DOHH2 (cell line): ENCODE results near the gene TRIM37.

Source experiments
- H3F3A ChIP-seq: fragments of 200-600 bp; sonication (generic), shearing (Covaris generic); 2 replicates; pipeline ENCODE4 v1.6.0; 2016; ENCODE audit warnings: antibody characterized with exemption, mild to moderate bottlenecking; ENCODE audit not compliant: control insufficient read depth, insufficient read depth
- H3K27ac ChIP-seq: fragments of 200-600 bp; sonication (generic); 2 replicates; pipeline ENCODE4 v1.5.1; 2014; ENCODE audit warnings: low read depth, mild to moderate bottlenecking, low read length, moderate library complexity
- H3K27me3 ChIP-seq: fragments of 200-600 bp; sonication (generic); 2 replicates; pipeline ENCODE4 v1.6.1; 2014; ENCODE audit warnings: mild to moderate bottlenecking, low read length, mixed read lengths; ENCODE audit not compliant: control insufficient read depth
- H3K36me3 ChIP-seq: fragments of 200-600 bp; sonication (generic); 2 replicates; pipeline ENCODE4 v1.6.1; 2014; ENCODE audit warnings: mild to moderate bottlenecking, low read length, moderate library complexity, mixed read lengths; ENCODE audit not compliant: control insufficient read depth
- H3K4me1 ChIP-seq: fragments of 200-600 bp; sonication (generic); 2 replicates; pipeline ENCODE4 v1.6.1; 2014; ENCODE audit warnings: mild to moderate bottlenecking, low read length, mixed read lengths; ENCODE audit not compliant: control insufficient read depth
- H3K4me2 ChIP-seq: fragments of 200-600 bp; sonication (generic); 2 replicates; pipeline ENCODE4 v1.6.0; 2014; ENCODE audit warnings: mild to moderate bottlenecking, low read length, moderate library complexity
- H3K4me3 ChIP-seq: fragments of 200-600 bp; sonication (generic); 2 replicates; pipeline ENCODE4 v1.5.1; 2014; ENCODE audit warnings: mild to moderate bottlenecking, low read length, mixed read lengths
- H3K79me2 ChIP-seq: fragments of 200-600 bp; sonication (generic); 2 replicates; pipeline ENCODE4 v1.6.1; 2014; ENCODE audit warnings: mild to moderate bottlenecking, low read length, mixed read lengths; ENCODE audit not compliant: control insufficient read depth
- H3K9me2 ChIP-seq: fragments of 200-600 bp; sonication (generic); replicated peaks from 2 replicates; pipeline ENCODE4 v1.6.1; 2014; ENCODE audit warnings: mild to moderate bottlenecking, low read length, mixed read lengths; ENCODE audit not compliant: control insufficient read depth
- H3K9me3 ChIP-seq: fragments of 200-600 bp; sonication (generic); 2 replicates; pipeline ENCODE4 v1.6.1; 2014; ENCODE audit warnings: antibody characterized with exemption, low read length, mixed read lengths; ENCODE audit not compliant: control insufficient read depth, insufficient read depth
- H4K20me1 ChIP-seq: fragments of 200-600 bp; sonication (generic); 2 replicates; pipeline ENCODE4 v1.6.0; 2014; ENCODE audit warnings: low read depth, mild to moderate bottlenecking, antibody characterized with exemption, low read length, moderate library complexity; ENCODE audit not compliant: control insufficient read depth, insufficient read depth
- EZH2phosphoT487 ChIP-seq: fragments of 200-600 bp; sonication (generic); IDR thresholded peaks from 2 replicates; pipeline ENCODE4 v1.6.1; 2017; ENCODE audit warnings: borderline replicate concordance, mild to moderate bottlenecking, antibody characterized with exemption, low read length, moderate library complexity, mixed read lengths
- TF ChIP-seq, protein P1 (sequence below): fragments of 200-600 bp; sonication (generic); IDR thresholded peaks from one replicate; pipeline ENCODE4 v1.5.1; 2014; ENCODE audit warnings: antibody characterized with exemption, mild to moderate bottlenecking, low read depth, low read length; ENCODE audit not compliant: poor library complexity, severe bottlenecking

The TRIM37 gene

DNA sequence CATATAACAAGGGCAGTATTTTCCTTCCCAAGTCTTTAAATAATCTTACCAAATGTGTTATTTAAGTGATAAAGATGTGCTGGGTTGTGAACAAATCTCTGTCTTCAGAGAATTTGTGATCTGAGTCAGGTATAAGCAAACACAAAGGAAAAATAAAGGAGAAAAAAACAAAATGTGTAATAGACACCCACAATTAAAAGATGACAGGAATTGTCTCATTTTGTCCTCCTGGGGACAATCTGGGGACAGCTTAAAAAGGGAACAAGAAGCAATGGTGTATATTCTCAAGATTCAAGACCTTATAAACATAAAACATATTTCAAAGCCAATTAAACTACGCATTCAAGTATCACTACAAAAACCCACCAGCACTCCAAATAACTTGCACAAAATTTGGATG, 107.2 kb downstream of the TRIM37 start:
- Histone ChIP-seq H3K4me1 (peaks cover 70% of the 10 kb centered on the region), H3F3A (peaks cover 34% of the 10 kb centered on the region), H3K36me3 (peaks cover 29% of the 10 kb centered on the region), H3K4me2 (peak overlapping the region; percentile 37), H3K9me3 (no peaks in the 10 kb centered on the region), H4K20me1 (no peaks in the 10 kb centered on the region), H3K4me3 (no peak overlapping the region), H3K27me3 (no peaks in the 10 kb centered on the region), H3K9me2 (no peaks in the 10 kb centered on the region), H3K27ac (peak overlapping the region; percentile 27; the same call in 1 of the 2 replicates), H3K79me2 (peaks cover 8% of the 10 kb centered on the region)
- no peak for TF ChIP-seq EZH2phosphoT487
- TF ChIP-seq, protein P1, sequence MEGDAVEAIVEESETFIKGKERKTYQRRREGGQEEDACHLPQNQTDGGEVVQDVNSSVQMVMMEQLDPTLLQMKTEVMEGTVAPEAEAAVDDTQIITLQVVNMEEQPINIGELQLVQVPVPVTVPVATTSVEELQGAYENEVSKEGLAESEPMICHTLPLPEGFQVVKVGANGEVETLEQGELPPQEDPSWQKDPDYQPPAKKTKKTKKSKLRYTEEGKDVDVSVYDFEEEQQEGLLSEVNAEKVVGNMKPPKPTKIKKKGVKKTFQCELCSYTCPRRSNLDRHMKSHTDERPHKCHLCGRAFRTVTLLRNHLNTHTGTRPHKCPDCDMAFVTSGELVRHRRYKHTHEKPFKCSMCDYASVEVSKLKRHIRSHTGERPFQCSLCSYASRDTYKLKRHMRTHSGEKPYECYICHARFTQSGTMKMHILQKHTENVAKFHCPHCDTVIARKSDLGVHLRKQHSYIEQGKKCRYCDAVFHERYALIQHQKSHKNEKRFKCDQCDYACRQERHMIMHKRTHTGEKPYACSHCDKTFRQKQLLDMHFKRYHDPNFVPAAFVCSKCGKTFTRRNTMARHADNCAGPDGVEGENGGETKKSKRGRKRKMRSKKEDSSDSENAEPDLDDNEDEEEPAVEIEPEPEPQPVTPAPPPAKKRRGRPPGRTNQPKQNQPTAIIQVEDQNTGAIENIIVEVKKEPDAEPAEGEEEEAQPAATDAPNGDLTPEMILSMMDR: no peak

DNA sequence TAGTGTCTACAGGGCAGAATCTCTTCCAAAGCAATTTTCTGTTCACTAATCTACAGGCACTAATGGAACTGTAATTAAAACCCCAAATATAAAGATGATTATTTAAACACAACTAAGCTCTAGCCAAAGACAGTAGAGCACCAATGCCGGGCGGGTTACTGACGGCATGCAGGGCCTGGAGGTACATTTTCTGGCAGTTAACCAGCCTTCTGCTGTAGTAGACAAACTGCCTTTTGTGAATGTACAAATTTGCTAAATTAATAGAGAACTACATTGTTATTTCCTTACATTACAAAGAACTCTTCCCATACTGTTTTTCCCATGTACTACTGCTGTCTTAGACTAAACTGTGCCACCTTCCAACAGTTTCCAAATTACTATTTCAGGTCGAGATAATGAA, 107.8 kb downstream of the TRIM37 start:
- Histone ChIP-seq H3K9me3 (no peaks in the 10 kb centered on the region), H3K27me3 (no peaks in the 10 kb centered on the region), H3K79me2 (peaks cover 6% of the 10 kb centered on the region), H4K20me1 (no peaks in the 10 kb centered on the region), H3K9me2 (no peaks in the 10 kb centered on the region), H3K4me2 (no peak overlapping the region), H3K36me3 (peaks cover 30% of the 10 kb centered on the region), H3K27ac (no peak overlapping the region), H3F3A (peaks cover 34% of the 10 kb centered on the region), H3K4me3 (no peak overlapping the region), H3K4me1 (peaks cover 66% of the 10 kb centered on the region)
- no peak for TF ChIP-seq EZH2phosphoT487
- TF ChIP-seq, protein P1: no peak

DNA sequence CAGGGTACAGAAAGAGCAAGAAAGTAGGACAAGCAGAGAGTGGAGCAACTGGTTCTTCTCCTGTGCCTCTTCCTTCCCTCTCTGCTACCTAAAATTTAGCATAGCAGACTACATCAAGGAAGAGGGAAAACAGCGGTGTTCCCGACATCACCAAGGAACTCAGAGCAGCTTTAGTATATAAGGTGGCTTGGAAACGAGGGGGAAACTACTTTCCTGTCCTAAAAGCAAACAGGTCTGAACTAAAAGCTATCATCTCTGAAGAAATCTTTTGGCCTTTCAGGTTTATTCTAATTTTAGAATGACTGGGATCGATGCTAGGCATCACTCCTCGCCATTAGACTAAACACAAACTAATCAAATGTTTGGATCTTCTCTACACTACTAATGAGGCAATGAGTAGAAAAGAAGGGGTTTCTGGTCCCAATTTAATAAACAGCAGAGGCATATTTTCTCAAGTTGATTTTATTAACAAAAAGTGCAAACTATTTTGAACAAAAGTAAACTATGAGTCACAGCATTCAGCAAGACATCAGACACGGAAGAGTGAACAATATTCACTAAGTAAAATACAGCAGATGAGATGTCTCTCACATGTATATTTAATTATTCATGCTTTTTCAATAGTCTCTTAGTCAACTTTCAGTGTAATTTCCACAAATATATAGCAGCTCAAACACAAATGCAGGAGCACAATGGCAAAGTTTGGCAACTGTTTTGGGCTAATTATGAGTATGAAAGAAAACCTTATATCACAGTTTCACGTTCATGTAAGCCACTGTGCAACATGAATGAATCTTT, 108.7 kb downstream of the TRIM37 start:
- Histone ChIP-seq H3K4me1 (peaks cover 65% of the 10 kb centered on the region), H3K4me3 (no peak overlapping the region), H3K27me3 (no peaks in the 10 kb centered on the region), H3K9me3 (no peaks in the 10 kb centered on the region), H3F3A (peaks cover 29% of the 10 kb centered on the region), H3K9me2 (no peaks in the 10 kb centered on the region), H3K79me2 (peaks cover 3% of the 10 kb centered on the region), H3K4me2 (peak overlapping the region; percentile 18; the same call in 1 of the 2 replicates), H3K36me3 (peaks cover 33% of the 10 kb centered on the region), H4K20me1 (no peaks in the 10 kb centered on the region), H3K27ac (no peak overlapping the region)
- TF ChIP-seq, protein P1: no peak
- no peak for TF ChIP-seq EZH2phosphoT487
